Astrocyte (in vitro differentiated cells and primary cell): ENCODE results near the gene KLK3. TPM values are rescaled to one million over a fixed set of nuclear protein-coding genes. Genes with fewer than 3 reads are reported as not detected.

Experiments
- DNase-seq: peaks from one replicate; pipeline ENCODE4 v3.0.0-alpha.2; 2010; ENCODE audit warnings: low read depth
- FAIRE-seq: peaks from 2 replicates; lab custom pipeline; 2011; peaks lifted over from hg19 to GRCh38; lab: Jason Lieb, UNC
- H2AFZ ChIP-seq: 2 replicates; pipeline ENCODE4 v1.6.0; 2012; ENCODE audit warnings: low read depth, low read length, inconsistent platforms
- H3K27ac ChIP-seq: 2 replicates; pipeline ENCODE4 v1.5.1; 2011; ENCODE audit warnings: low read depth, low read length, inconsistent platforms
- H3K27me3 ChIP-seq: 2 replicates; pipeline ENCODE4 v1.6.0; 2011; ENCODE audit warnings: low read length, inconsistent platforms; ENCODE audit not compliant: insufficient read depth
- H3K36me3 ChIP-seq: 2 replicates; pipeline ENCODE4 v1.5.1; 2011; ENCODE audit warnings: low read length, inconsistent platforms; ENCODE audit not compliant: insufficient read depth
- H3K4me1 ChIP-seq: 2 replicates; pipeline ENCODE4 v1.5.1; 2011; ENCODE audit warnings: low read length, inconsistent platforms; ENCODE audit not compliant: insufficient read depth
- H3K4me2 ChIP-seq: 2 replicates; pipeline ENCODE4 v1.6.0; 2012; ENCODE audit warnings: low read length, inconsistent platforms
- H3K4me3 ChIP-seq: 2 replicates; pipeline ENCODE4 v1.5.1; 2011; ENCODE audit warnings: low read depth, mild to moderate bottlenecking, low read length, inconsistent platforms; ENCODE audit not compliant: insufficient read depth
- H3K79me2 ChIP-seq: 2 replicates; pipeline ENCODE4 v1.6.0; 2012; ENCODE audit warnings: mild to moderate bottlenecking, low read length, inconsistent platforms; ENCODE audit not compliant: insufficient read depth
- H3K9ac ChIP-seq: 2 replicates; pipeline ENCODE4 v1.6.0; 2012; ENCODE audit warnings: mild to moderate bottlenecking, low read length, inconsistent platforms
- H3K9me3 ChIP-seq: 2 replicates; pipeline ENCODE4 v1.5.1; 2012; ENCODE audit warnings: low read depth, mild to moderate bottlenecking, low read length, inconsistent platforms; ENCODE audit not compliant: insufficient read depth
- H4K20me1 ChIP-seq: 2 replicates; pipeline ENCODE4 v1.6.0; 2012; ENCODE audit warnings: low read length, inconsistent platforms; ENCODE audit not compliant: insufficient read depth
- H3K27ac Mint-ChIP-seq: one replicate; pipeline ENCODE4 v1.8.0; 2021; ENCODE audit warnings: mild to moderate bottlenecking, mixed read lengths; ENCODE audit not compliant: unreplicated experiment
- H3K27me3 Mint-ChIP-seq: one replicate; pipeline ENCODE4 v1.8.0; 2021; ENCODE audit warnings: low read depth, mixed read lengths; ENCODE audit not compliant: unreplicated experiment
- H3K36me3 Mint-ChIP-seq: one replicate; pipeline ENCODE4 v1.8.0; 2021; ENCODE audit warnings: low read depth, mixed read lengths; ENCODE audit not compliant: unreplicated experiment
- H3K4me1 Mint-ChIP-seq: one replicate; pipeline ENCODE4 v1.8.0; 2021; ENCODE audit warnings: low read depth, mixed read lengths; ENCODE audit not compliant: unreplicated experiment
- H3K4me3 Mint-ChIP-seq: one replicate; pipeline ENCODE4 v1.8.0; 2021; ENCODE audit warnings: mild to moderate bottlenecking, moderate library complexity, mixed read lengths; ENCODE audit not compliant: unreplicated experiment
- H3K9me3 Mint-ChIP-seq: one replicate; pipeline ENCODE4 v1.8.0; 2021; ENCODE audit warnings: mild to moderate bottlenecking, mixed read lengths; ENCODE audit not compliant: unreplicated experiment
- EZH2 ChIP-seq: IDR thresholded peaks from 2 replicates; pipeline ENCODE4 v1.6.1; 2012; ENCODE audit warnings: mild to moderate bottlenecking, low read length, inconsistent platforms; ENCODE audit not compliant: insufficient read depth
- total RNA-seq: library from RNA; stranded (reverse); gene quantifications from 2 replicates; pipeline ENCODE4 v1.2.1, GENCODE V29; 2021
- TF ChIP-seq, protein P1 (sequence below): IDR thresholded peaks from 2 replicates; pipeline ENCODE4 v1.5.1; 2011; ENCODE audit warnings: low read depth, mild to moderate bottlenecking, inconsistent platforms, low read length, moderate library complexity; ENCODE audit not compliant: insufficient read depth

The KLK3 gene
- total RNA-seq, 1 donor from 2014 or later: not detected

GRCh38 chr19:50836543-50837195 lies 18.0 kb upstream of the KLK3 start:
- Mint-ChIP-seq H3K4me3 (peak overlapping the region; percentile 84), H3K36me3 (no peaks in the 10 kb centered on the region), H3K9me3 (peaks cover 5% of the 10 kb centered on the region), H3K27ac (peak overlapping the region; percentile 28), H3K27me3 (peaks cover 50% of the 10 kb centered on the region), H3K4me1 (no peaks in the 10 kb centered on the region)
- Histone ChIP-seq H3K9me3 (no peaks in the 10 kb centered on the region), H3K27ac (no peak overlapping the region), H3K9ac (no peak overlapping the region), H3K36me3 (no peaks in the 10 kb centered on the region), H2AFZ (peak overlapping the region; percentile 96), H3K4me3 (no peak overlapping the region), H3K27me3 (no peaks in the 10 kb centered on the region), H4K20me1 (no peaks in the 10 kb centered on the region), H3K79me2 (no peaks in the 10 kb centered on the region), H3K4me1 (no peaks in the 10 kb centered on the region), H3K4me2 (peak overlapping the region; percentile 89)
- FAIRE-seq (no peak), DNase-seq (no peak)
- no peak for TF ChIP-seq EZH2
- TF ChIP-seq, protein P1, sequence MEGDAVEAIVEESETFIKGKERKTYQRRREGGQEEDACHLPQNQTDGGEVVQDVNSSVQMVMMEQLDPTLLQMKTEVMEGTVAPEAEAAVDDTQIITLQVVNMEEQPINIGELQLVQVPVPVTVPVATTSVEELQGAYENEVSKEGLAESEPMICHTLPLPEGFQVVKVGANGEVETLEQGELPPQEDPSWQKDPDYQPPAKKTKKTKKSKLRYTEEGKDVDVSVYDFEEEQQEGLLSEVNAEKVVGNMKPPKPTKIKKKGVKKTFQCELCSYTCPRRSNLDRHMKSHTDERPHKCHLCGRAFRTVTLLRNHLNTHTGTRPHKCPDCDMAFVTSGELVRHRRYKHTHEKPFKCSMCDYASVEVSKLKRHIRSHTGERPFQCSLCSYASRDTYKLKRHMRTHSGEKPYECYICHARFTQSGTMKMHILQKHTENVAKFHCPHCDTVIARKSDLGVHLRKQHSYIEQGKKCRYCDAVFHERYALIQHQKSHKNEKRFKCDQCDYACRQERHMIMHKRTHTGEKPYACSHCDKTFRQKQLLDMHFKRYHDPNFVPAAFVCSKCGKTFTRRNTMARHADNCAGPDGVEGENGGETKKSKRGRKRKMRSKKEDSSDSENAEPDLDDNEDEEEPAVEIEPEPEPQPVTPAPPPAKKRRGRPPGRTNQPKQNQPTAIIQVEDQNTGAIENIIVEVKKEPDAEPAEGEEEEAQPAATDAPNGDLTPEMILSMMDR: no peak

- no peak for TF ChIP-seq EZH2
- TF ChIP-seq, protein P1: no peak
- Mint-ChIP-seq H3K27ac (no peak overlapping the region), H3K9me3 (peaks cover 5% of the 10 kb centered on the region), H3K4me1 (no peaks in the 10 kb centered on the region), H3K27me3 (peaks cover 55% of the 10 kb centered on the region), H3K4me3 (no peak overlapping the region), H3K36me3 (no peaks in the 10 kb centered on the region)
- Histone ChIP-seq H3K36me3 (no peaks in the 10 kb centered on the region), H4K20me1 (no peaks in the 10 kb centered on the region), H3K4me1 (no peaks in the 10 kb centered on the region), H3K9ac (no peak overlapping the region), H3K4me2 (no peak overlapping the region), H3K4me3 (no peak overlapping the region), H3K9me3 (no peaks in the 10 kb centered on the region), H3K79me2 (no peaks in the 10 kb centered on the region), H3K27me3 (no peaks in the 10 kb centered on the region), H2AFZ (no peak overlapping the region), H3K27ac (no peak overlapping the region)
- no peak for DNase-seq
- no peak for FAIRE-seq
These were observed 17.4 kb upstream of the KLK3 start for GRCh38 chr19:50837300-50837699.

DNA sequence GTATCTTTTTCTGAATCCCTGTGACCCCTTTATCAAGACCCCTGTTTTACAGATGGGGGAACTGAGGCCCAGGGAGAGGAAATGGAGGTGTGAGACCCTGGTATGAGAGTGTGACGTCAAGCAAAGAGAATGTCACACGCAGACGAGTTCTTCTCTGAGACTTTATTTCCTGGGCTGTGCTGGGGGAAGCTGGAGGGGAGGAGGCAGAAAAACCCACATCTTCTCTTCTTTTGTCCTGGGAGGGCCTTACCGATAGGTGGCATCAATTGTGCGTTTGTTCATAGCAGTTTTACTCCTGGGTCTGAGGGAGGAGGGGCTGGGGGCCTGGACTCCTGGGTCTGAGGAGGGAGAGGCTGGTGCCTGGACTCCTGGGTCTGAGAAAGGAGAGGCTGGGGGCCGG lies 16.5 kb upstream of the KLK3 start:
- H3K27me3 ChIP-seq: no peaks in the 10 kb centered on the region
- Mint-ChIP-seq H3K27me3 (peaks cover 53% of the 10 kb centered on the region), H3K9me3 (peaks cover 5% of the 10 kb centered on the region)

More for the DNA sequence above, 16.5 kb upstream of the KLK3 start:
- no peak overlapping the region for H3K27ac ChIP-seq
- no peaks in the 10 kb centered on the region for H3K9me3 ChIP-seq
- no peak overlapping the region for H3K9ac ChIP-seq
- no peak overlapping the region for H3K27ac Mint-ChIP-seq
- no peaks in the 10 kb centered on the region for H3K4me1 Mint-ChIP-seq
- no peak overlapping the region for H3K4me3 Mint-ChIP-seq
- H3K4me1 ChIP-seq: no peaks in the 10 kb centered on the region
- no peak for FAIRE-seq
- H4K20me1 ChIP-seq: no peaks in the 10 kb centered on the region
- H2AFZ ChIP-seq: no peak overlapping the region
- no peak overlapping the region for H3K4me2 ChIP-seq
- H3K36me3 Mint-ChIP-seq: no peaks in the 10 kb centered on the region
- TF ChIP-seq EZH2: no peak
- TF ChIP-seq, protein P1: no peak
- H3K4me3 ChIP-seq: no peak overlapping the region
- no peak for DNase-seq
- H3K36me3 ChIP-seq: no peaks in the 10 kb centered on the region
- no peaks in the 10 kb centered on the region for H3K79me2 ChIP-seq
